GM12875 (cell line): ENCODE data around the gene ZBTB7C.

ENCODE experiments used
- H3K4me3 ChIP-seq: one replicate; pipeline ENCODE4 v1.5.1; 2011; ENCODE audit warnings: low read depth, low read length, control low read depth
- TF ChIP-seq, protein P1 (sequence below): IDR thresholded peaks from 2 replicates; pipeline ENCODE4 v1.5.1; 2011; ENCODE audit warnings: low read depth, mild to moderate bottlenecking, control low read depth, inconsistent platforms, low read length, moderate library complexity, borderline replicate concordance; ENCODE audit not compliant: insufficient read depth

The ZBTB7C gene

DNA sequence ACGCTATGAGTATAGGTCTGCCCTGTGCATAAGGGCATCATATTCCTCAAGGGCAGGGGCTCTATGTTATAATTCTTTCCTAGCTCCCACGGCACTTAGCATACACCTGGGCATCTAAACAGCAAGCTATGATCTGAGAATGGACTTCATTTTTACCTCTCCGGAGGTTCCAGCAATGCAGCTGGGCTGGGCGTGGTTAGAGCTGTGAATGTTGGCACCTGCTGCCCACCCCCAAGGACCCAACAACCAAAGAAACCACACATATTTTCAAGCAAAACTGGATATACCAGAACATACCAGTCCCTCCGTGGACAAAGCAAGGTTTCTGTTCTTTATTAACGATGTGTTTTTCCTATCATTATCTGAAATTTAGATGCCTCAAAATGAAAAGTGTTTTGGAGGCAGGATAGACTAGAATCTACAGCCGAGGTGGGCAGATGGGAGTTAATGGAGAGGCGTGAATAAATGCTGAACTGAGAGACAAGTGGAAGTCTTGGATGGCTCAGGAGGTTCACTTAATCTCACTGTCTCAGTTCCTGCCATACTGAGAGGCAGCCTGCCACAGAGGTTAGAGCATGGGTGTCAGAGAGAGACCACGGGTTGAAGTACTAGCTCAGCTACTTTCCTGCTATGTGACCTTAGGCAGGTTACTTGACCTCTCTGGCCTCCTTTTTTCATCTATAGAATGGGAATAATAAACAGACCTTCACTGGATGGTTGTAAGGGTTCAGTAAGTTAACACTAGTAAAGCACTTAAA lies 292.1 kb downstream of the ZBTB7C start:
- TF ChIP-seq, protein P1, sequence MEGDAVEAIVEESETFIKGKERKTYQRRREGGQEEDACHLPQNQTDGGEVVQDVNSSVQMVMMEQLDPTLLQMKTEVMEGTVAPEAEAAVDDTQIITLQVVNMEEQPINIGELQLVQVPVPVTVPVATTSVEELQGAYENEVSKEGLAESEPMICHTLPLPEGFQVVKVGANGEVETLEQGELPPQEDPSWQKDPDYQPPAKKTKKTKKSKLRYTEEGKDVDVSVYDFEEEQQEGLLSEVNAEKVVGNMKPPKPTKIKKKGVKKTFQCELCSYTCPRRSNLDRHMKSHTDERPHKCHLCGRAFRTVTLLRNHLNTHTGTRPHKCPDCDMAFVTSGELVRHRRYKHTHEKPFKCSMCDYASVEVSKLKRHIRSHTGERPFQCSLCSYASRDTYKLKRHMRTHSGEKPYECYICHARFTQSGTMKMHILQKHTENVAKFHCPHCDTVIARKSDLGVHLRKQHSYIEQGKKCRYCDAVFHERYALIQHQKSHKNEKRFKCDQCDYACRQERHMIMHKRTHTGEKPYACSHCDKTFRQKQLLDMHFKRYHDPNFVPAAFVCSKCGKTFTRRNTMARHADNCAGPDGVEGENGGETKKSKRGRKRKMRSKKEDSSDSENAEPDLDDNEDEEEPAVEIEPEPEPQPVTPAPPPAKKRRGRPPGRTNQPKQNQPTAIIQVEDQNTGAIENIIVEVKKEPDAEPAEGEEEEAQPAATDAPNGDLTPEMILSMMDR, result no peak
- no peak overlapping the region for H3K4me3 ChIP-seq

DNA sequence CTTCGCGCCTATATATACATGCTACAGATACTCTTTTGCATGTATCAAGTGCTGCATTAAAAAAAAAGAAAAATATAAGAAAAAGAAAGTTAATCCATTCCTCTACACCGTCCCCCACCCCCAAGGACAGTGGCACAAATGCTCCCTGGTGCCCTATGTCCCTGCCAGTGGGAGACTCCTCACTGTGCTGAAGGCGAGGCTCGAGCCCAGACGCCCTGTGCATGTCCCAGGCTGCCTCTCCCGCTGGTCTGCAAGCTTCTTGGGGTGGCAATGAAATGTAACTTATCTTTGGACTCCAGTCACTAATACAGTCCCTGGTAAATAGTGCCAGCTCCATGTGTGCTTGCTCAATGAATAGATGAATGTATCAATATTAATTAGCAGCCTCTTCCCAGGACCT lies 293.2 kb downstream of the ZBTB7C start:
- no peak overlapping the region for H3K4me3 ChIP-seq
- TF ChIP-seq, protein P1, result no peak

DNA sequence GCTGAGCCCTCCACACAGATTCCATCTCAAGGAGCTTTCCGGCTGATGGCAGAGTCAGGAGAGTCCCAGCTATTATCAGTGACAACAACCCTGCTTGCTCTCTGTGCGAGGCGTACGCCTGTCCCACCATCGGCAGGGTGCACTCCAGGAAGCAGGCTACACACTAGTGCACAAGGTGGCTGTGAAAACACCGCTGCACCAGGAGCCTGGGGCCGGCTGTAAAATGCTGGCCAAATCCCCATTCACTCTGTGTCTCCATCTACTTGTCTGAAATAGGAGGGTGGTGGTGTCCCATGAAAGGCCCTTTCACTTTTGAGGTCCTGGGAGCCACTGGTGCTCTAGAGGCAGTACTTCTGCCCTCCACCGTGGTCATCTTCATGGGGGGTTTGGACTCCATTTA lies 295.5 kb downstream of the ZBTB7C start:
- TF ChIP-seq, protein P1, result no peak

DNA sequence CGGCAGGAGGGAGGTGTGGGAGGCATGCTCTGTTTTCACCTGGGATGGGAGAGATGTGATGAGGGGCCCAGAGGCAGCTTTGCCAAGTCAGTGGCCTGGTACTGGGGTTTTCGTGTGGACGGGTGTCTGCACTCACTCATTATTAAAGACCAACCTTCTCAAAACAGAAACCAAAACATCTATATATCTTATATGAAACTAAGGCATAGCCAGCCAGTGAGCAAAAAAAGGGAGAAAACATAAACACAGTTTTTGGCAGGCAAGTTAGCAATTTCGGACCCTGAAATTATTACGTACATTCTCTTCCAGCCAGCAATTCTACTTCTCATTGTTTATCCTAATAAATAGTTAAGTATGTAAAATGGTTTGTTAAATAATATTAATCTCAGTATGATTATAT lies 297.6 kb downstream of the ZBTB7C start:
- H3K4me3 ChIP-seq, result no peak overlapping the region
- TF ChIP-seq, protein P1, result no peak

More for the DNA sequence above, 295.5 kb downstream of the ZBTB7C start:
- H3K4me3 ChIP-seq, result no peak overlapping the region

DNA sequence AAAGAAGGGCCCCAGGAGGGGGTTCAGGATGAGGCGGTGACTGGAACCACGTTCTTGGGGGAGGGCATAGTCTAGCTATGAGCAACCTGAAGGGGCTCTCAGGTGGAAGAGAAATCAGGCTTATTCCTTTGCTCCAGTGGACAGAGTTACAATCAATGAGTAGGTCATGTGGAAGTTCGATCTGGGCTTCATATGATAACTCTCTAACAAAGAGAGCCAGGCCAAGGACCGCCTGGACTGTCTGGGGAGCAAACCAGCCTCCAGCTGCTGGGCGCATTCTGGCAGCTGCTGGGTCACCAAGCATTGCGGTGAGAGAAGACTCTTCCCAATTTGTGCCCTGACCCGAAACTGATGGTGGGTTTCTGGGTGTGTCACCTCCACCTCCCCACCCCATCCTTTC lies 298.4 kb downstream of the ZBTB7C start:
- H3K4me3 ChIP-seq, result no peak overlapping the region
- TF ChIP-seq, protein P1, result no peak

DNA sequence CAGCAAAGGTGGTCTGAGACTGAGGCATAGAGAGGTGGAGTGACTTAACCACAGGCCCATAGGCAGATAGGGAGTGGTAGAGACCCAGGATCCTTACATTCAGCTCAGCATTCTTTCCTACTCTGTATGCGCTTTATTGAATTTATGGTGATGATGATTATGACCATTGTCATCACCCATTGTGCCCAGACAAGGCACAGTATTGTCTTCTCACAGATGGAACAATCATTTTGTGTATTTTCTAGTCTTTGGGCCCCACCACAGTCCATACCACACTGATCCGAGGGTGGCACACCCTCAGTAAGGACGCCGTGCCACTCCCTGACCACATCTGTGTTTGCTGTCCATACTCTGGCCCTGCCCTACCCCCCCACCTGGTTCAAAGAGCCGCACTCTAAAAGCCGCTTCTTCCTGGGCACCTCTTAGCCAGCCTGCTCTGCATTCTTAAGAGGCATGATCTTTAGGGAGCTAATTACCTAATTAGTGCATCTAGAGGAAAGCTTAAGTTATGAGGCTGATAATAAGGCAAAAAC lies 299.2 kb downstream of the ZBTB7C start:
- no peak overlapping the region for H3K4me3 ChIP-seq
- TF ChIP-seq, protein P1, result no peak

DNA sequence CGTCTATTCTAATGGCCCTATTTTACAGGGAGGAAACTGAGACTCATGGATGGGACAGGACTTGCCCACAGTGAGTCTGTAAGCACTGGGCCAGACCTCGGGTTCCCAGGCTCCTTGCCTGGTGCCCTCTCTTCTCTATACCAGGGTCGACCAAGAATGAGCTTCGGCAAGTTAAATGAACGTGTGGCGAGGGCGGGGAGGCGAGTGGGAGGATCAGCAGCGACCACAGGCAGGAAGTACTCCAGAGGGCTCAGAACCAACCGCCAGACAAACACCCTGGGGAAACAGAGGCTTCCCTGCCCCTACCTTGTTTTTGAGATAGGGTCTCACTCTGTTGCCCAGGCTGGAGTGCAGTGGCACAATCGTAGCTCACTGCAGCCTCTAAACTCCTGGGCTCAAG lies 301.0 kb downstream of the ZBTB7C start:
- H3K4me3 ChIP-seq, result no peak overlapping the region
- TF ChIP-seq, protein P1, result no peak
